ENCODE measurements around the gene DYNLT2. TPM values are rescaled to one million over a fixed set of nuclear protein-coding genes. Genes with fewer than 3 reads are reported as not detected.

The DYNLT2 gene
- total RNA-seq, 1 experiment from 2014 or later: 1.7 TPM

- ChIA-PET CTCF (no interaction called here), POLR2A (no interaction called here)
- Mint-ChIP-seq H3K9me3 (peaks cover 4% of the 10 kb centered on the region), H3K27ac (no peak overlapping the region), H3K27me3 (ENCODE audit: low read depth) (no peaks in the 10 kb centered on the region), H3K36me3 (peaks cover 20% of the 10 kb centered on the region), H3K4me1 (no peaks in the 10 kb centered on the region), H3K4me3 (no peak overlapping the region)
- TF ChIP-seq SOX15 (CRISPR knock-in tag; IDR thresholded peaks at IDR 0.05): no peak
- TF ChIP-seq, protein P1, sequence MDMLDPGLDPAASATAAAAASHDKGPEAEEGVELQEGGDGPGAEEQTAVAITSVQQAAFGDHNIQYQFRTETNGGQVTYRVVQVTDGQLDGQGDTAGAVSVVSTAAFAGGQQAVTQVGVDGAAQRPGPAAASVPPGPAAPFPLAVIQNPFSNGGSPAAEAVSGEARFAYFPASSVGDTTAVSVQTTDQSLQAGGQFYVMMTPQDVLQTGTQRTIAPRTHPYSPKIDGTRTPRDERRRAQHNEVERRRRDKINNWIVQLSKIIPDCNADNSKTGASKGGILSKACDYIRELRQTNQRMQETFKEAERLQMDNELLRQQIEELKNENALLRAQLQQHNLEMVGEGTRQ (CRISPR knock-in tag; IDR thresholded peaks at IDR 0.05): no peak
- TF ChIP-seq MAX (CRISPR knock-in tag; IDR thresholded peaks at IDR 0.05): no peak
- TF ChIP-seq FOXJ3 (CRISPR knock-in tag; IDR thresholded peaks at IDR 0.05; ENCODE audit: borderline replicate concordance): no peak
- no peak for TF ChIP-seq ATF2 (CRISPR knock-in tag; IDR thresholded peaks at IDR 0.05; ENCODE audit: borderline replicate concordance, low read depth)
- no peak for TF ChIP-seq ZNF317 (CRISPR knock-in tag; IDR thresholded peaks at IDR 0.05; ENCODE audit: borderline replicate concordance, low read depth)
- ATAC-seq: no peak
- DNase-seq (ENCODE audit: low spot score): no peak
Measured at GRCh38 chr6:169778646-169779045, 27.3 kb upstream of the DYNLT2 start.

GRCh38 chr6:169777896-169778295 lies 26.5 kb upstream of the DYNLT2 start:
- peaks cover 4% of the 10 kb centered on the region for H3K9me3 Mint-ChIP-seq
- peaks cover 15% of the 10 kb centered on the region for H3K36me3 Mint-ChIP-seq
- CTCF ChIA-PET: no interaction called here
- TF ChIP-seq ESRRA (CRISPR knock-in tag; IDR thresholded peaks at IDR 0.05; ENCODE audit: borderline replicate concordance) (no peak), ZNF121 (CRISPR knock-in tag; IDR thresholded peaks at IDR 0.05) (no peak), MAX (CRISPR knock-in tag; IDR thresholded peaks at IDR 0.05) (no peak), ZNF232 (CRISPR knock-in tag; IDR thresholded peaks at IDR 0.05) (no peak), ZBTB21 (CRISPR knock-in tag; IDR thresholded peaks at IDR 0.05; ENCODE audit: borderline replicate concordance) (no peak), ZNF263 (CRISPR knock-in tag; IDR thresholded peaks at IDR 0.05; ENCODE audit: low read depth) (no peak), OVOL2 (CRISPR knock-in tag; IDR thresholded peaks at IDR 0.05; ENCODE audit: borderline replicate concordance) (no peak)
- TF ChIP-seq, protein P2, sequence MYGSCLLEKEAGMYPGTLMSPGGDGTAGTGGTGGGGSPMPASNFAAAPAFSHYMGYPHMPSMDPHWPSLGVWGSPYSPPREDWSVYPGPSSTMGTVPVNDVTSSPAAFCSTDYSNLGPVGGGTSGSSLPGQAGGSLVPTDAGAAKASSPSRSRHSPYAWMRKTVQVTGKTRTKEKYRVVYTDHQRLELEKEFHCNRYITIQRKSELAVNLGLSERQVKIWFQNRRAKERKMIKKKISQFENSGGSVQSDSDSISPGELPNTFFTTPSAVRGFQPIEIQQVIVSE (CRISPR knock-in tag; IDR thresholded peaks at IDR 0.05; ENCODE audit: borderline replicate concordance): no peak
- TF ChIP-seq, protein P3, sequence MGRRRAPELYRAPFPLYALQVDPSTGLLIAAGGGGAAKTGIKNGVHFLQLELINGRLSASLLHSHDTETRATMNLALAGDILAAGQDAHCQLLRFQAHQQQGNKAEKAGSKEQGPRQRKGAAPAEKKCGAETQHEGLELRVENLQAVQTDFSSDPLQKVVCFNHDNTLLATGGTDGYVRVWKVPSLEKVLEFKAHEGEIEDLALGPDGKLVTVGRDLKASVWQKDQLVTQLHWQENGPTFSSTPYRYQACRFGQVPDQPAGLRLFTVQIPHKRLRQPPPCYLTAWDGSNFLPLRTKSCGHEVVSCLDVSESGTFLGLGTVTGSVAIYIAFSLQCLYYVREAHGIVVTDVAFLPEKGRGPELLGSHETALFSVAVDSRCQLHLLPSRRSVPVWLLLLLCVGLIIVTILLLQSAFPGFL (CRISPR knock-in tag; IDR thresholded peaks at IDR 0.05; ENCODE audit: borderline replicate concordance): no peak
- ATAC-seq (no peak), DNase-seq (ENCODE audit: low spot score) (no peak)
- H3K4me3 Mint-ChIP-seq: no peak overlapping the region
- H3K27ac Mint-ChIP-seq: no peak overlapping the region
- no peaks in the 10 kb centered on the region for H3K27me3 Mint-ChIP-seq (ENCODE audit: low read depth)
- POLR2A ChIA-PET: no interaction called here
- H3K4me1 Mint-ChIP-seq: no peaks in the 10 kb centered on the region

DNA sequence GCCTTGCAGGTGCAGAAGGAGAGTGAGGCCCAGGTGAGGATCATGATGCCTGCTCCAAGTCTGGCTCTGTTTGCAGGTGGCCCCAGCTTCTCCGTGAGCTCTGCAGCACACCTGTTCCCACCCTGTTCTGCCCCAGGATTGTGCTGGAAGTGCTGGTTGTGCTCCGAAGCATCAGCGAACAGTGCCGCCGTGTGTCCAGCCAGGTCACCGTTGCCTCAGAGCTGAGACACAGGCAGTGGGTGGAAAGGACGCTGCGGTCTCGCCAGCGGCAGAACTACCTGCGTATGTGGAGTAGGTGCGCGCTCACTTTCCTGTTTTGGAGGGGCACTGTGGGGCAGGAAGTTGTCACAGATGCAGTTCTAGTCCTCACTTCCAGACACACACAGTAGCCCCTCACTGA lies 25.0 kb upstream of the DYNLT2 start:
- TF ChIP-seq TP53 (CRISPR knock-in tag; IDR thresholded peaks at IDR 0.05) (no peak), ATF6 (CRISPR knock-in tag; IDR thresholded peaks at IDR 0.05) (no peak), MAX (CRISPR knock-in tag; IDR thresholded peaks at IDR 0.05) (no peak)
- POLR2A ChIA-PET: no interaction called here
- DNase-seq (ENCODE audit: low spot score): no peak
- Mint-ChIP-seq H3K4me3 (no peak overlapping the region), H3K9me3 (peaks cover 4% of the 10 kb centered on the region), H3K27me3 (ENCODE audit: low read depth) (no peaks in the 10 kb centered on the region), H3K4me1 (no peaks in the 10 kb centered on the region), H3K27ac (no peak overlapping the region), H3K36me3 (peaks cover 15% of the 10 kb centered on the region)
- no peak for ATAC-seq
- CTCF ChIA-PET: interaction anchor here (0.5 to 1.1 kb wide), 2 partner anchors 13 to 185 kb away, joined by 3 to 5 read pairs; no protein-coding TSS in a partner anchor
